ENCODE measurements around the gene RARA.

DNA sequence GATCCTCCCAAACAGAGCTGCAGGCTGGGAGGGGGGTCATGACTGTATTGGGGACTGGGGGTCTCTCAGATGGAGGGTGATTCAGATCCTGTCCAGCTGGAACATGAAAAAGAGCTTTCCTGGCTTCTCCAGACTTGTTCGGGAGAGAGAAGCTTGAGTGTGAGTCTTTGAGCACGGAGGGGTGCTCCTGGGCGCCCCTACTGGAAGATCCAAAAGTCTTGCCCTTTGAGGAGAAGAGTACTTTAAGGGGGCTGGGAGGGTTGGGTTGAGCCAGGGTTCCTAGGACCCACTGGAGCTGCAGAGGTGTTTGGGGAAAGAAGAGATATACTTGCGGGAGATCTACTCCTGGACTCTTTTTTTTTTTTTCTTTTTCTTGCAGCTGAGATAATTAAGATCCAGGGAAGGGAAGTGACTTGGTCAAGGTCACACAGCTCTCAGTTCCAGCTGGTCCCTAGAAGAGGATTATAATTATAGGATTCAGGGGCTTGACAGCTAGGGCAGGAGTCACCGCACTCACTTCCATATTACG is 8.4 kb downstream of the RARA start:
- TF ChIP-seq, protein P1, sequence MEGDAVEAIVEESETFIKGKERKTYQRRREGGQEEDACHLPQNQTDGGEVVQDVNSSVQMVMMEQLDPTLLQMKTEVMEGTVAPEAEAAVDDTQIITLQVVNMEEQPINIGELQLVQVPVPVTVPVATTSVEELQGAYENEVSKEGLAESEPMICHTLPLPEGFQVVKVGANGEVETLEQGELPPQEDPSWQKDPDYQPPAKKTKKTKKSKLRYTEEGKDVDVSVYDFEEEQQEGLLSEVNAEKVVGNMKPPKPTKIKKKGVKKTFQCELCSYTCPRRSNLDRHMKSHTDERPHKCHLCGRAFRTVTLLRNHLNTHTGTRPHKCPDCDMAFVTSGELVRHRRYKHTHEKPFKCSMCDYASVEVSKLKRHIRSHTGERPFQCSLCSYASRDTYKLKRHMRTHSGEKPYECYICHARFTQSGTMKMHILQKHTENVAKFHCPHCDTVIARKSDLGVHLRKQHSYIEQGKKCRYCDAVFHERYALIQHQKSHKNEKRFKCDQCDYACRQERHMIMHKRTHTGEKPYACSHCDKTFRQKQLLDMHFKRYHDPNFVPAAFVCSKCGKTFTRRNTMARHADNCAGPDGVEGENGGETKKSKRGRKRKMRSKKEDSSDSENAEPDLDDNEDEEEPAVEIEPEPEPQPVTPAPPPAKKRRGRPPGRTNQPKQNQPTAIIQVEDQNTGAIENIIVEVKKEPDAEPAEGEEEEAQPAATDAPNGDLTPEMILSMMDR (IDR thresholded peaks at IDR 0.05; ENCODE audit: borderline replicate concordance, extremely low read depth, low read length, poor library complexity, severe bottlenecking): peak; percentile 56
- TF ChIP-seq EZH2 (IDR thresholded peaks at IDR 0.05; ENCODE audit: borderline replicate concordance, low read depth, low read length, severe bottlenecking): no peak
